Measurements from ENCODE around the gene ALDH1L1. TPM values are rescaled to one million over a fixed set of nuclear protein-coding genes. Genes with fewer than 3 reads are reported as not detected.
A peak's percentile ranks its signal among the peaks of the same experiment; 100 is the strongest.

The ALDH1L1 gene
- total RNA-seq, 1 donor from 2014 or later: 11.1 TPM

- no peaks in the 10 kb centered on the region for H3K27me3 ChIP-seq (ENCODE audit: control insufficient read depth, insufficient read depth, low read length)
- DNase-seq (ENCODE audit: low read depth) (no peak), FAIRE-seq (peak; percentile 28)
- TF ChIP-seq CTCF (IDR thresholded peaks at IDR 0.05; ENCODE audit: insufficient read depth, low read length, severe bottlenecking): no peak
- no peaks in the 10 kb centered on the region for H3K36me3 ChIP-seq (ENCODE audit: control insufficient read depth, insufficient read depth, low read length)
- no peak overlapping the region for H3K4me3 ChIP-seq (ENCODE audit: low read depth, low read length)
Observed at GRCh38 chr3:126152901-126153694, 27.3 kb downstream of the ALDH1L1 start.

GRCh38 chr3:126152458-126152857 is 27.9 kb downstream of the ALDH1L1 start:
- FAIRE-seq: no peak
- no peak for TF ChIP-seq CTCF (IDR thresholded peaks at IDR 0.05; ENCODE audit: insufficient read depth, low read length, severe bottlenecking)

GRCh38 chr3:126151562-126152302 is 28.7 kb downstream of the ALDH1L1 start:
- H3K4me3 ChIP-seq (ENCODE audit: low read depth, low read length): no peak overlapping the region
- no peaks in the 10 kb centered on the region for H3K36me3 ChIP-seq (ENCODE audit: control insufficient read depth, insufficient read depth, low read length)
- H3K27me3 ChIP-seq (ENCODE audit: control insufficient read depth, insufficient read depth, low read length): no peaks in the 10 kb centered on the region
- TF ChIP-seq CTCF (IDR thresholded peaks at IDR 0.05; ENCODE audit: insufficient read depth, low read length, severe bottlenecking): no peak
- FAIRE-seq: peak; percentile 62
- no peak for DNase-seq (ENCODE audit: low read depth)

More at GRCh38 chr3:126152458-126152857, 27.9 kb downstream of the ALDH1L1 start:
- Histone ChIP-seq H3K36me3 (ENCODE audit: control insufficient read depth, insufficient read depth, low read length) (no peaks in the 10 kb centered on the region), H3K4me3 (ENCODE audit: low read depth, low read length) (no peak overlapping the region), H3K27me3 (ENCODE audit: control insufficient read depth, insufficient read depth, low read length) (no peaks in the 10 kb centered on the region)
- no peak for DNase-seq (ENCODE audit: low read depth)

GRCh38 chr3:126149960-126150515 is 30.3 kb downstream of the ALDH1L1 start:
- no peak for DNase-seq (ENCODE audit: low read depth)
- no peaks in the 10 kb centered on the region for H3K27me3 ChIP-seq (ENCODE audit: control insufficient read depth, insufficient read depth, low read length)
- H3K36me3 ChIP-seq (ENCODE audit: control insufficient read depth, insufficient read depth, low read length): no peaks in the 10 kb centered on the region
- peak; percentile 32 for FAIRE-seq
- no peak overlapping the region for H3K4me3 ChIP-seq (ENCODE audit: low read depth, low read length)
- TF ChIP-seq CTCF (IDR thresholded peaks at IDR 0.05; ENCODE audit: insufficient read depth, low read length, severe bottlenecking): no peak

GRCh38 chr3:126149256-126149902 is 31.0 kb downstream of the ALDH1L1 start:
- no peak for TF ChIP-seq CTCF (IDR thresholded peaks at IDR 0.05; ENCODE audit: insufficient read depth, low read length, severe bottlenecking)
- Histone ChIP-seq H3K27me3 (ENCODE audit: control insufficient read depth, insufficient read depth, low read length) (no peaks in the 10 kb centered on the region), H3K4me3 (ENCODE audit: low read depth, low read length) (no peak overlapping the region), H3K36me3 (ENCODE audit: control insufficient read depth, insufficient read depth, low read length) (no peaks in the 10 kb centered on the region)
- DNase-seq (ENCODE audit: low read depth) (no peak), FAIRE-seq (no peak)
